ENCODE results near the gene MED26. TPM values are rescaled to one million over a fixed set of nuclear protein-coding genes. Genes with fewer than 3 reads are reported as not detected.

MED26 gene
- total RNA-seq, 6 donors from 2014 or later: 12.6 to 26.5 (median 13.8) TPM

GRCh38 chr19:16566161-16566560 is 61.8 kb downstream of the MED26 start:
- no peak overlapping the region for H3K4me3 ChIP-seq
- no peaks in the 10 kb centered on the region for H3K27me3 ChIP-seq
- DNase-seq: peak in 1 of 2 donors; percentile 54
- peaks cover 8 to 75% (median 45%) of the 10 kb centered on the region in 4 donors for H3K36me3 ChIP-seq
- H3K9me3 ChIP-seq: no peaks in the 10 kb centered on the region
- TF ChIP-seq EP300 (IDR thresholded peaks at IDR 0.05) (no peak), POLR2A (IDR thresholded peaks at IDR 0.05) (no peak), CTCF (IDR thresholded peaks at IDR 0.05) (no peak), POLR2AphosphoS5 (IDR thresholded peaks at IDR 0.05) (peak in 1 of 2 donors; percentile 52)
- WGBS, 2 donors: 63 to 67% methylated on average over 10 of the region's 10 CpGs
- H3K4me1 ChIP-seq: peaks cover 16 to 40% (median 37%) of the 10 kb centered on the region in 4 donors
- ATAC-seq (ENCODE audit: low FRiP score in 2 of 2): no peak
- H3K27ac ChIP-seq: peak overlapping the region in 3 of 4 donors; percentile 50 to 77 (median 54)

GRCh38 chr19:16564842-16565241 is 63.2 kb downstream of the MED26 start:
- DNase-seq (no peak), ATAC-seq (ENCODE audit: low FRiP score in 2 of 2) (no peak)
- 48 to 70% methylated on average over 7 of the region's 7 CpGs for WGBS, 2 donors
- Histone ChIP-seq H3K27ac (peak overlapping the region; percentile 23 to 77 (median 40)), H3K4me1 (peaks cover 7 to 27% (median 24%) of the 10 kb centered on the region in 4 donors), H3K4me3 (no peak overlapping the region), H3K27me3 (no peaks in the 10 kb centered on the region), H3K9me3 (no peaks in the 10 kb centered on the region), H3K36me3 (peaks cover 11 to 86% (median 53%) of the 10 kb centered on the region in 4 donors)
- no peak for TF ChIP-seq CTCF (IDR thresholded peaks at IDR 0.05)
- no peak for TF ChIP-seq POLR2A (IDR thresholded peaks at IDR 0.05)
- no peak for TF ChIP-seq POLR2AphosphoS5 (IDR thresholded peaks at IDR 0.05)
- no peak for TF ChIP-seq EP300 (IDR thresholded peaks at IDR 0.05)

GRCh38 chr19:16562608-16563025 is 65.4 kb downstream of the MED26 start:
- peaks cover 14 to 82% (median 58%) of the 10 kb centered on the region in 4 donors for H3K36me3 ChIP-seq
- no peaks in the 10 kb centered on the region for H3K27me3 ChIP-seq
- DNase-seq (no peak), ATAC-seq (ENCODE audit: low FRiP score in 2 of 2) (no peak)
- no peaks in the 10 kb centered on the region for H3K9me3 ChIP-seq
- TF ChIP-seq CTCF (IDR thresholded peaks at IDR 0.05) (no peak), POLR2A (IDR thresholded peaks at IDR 0.05) (no peak), EP300 (IDR thresholded peaks at IDR 0.05) (no peak), POLR2AphosphoS5 (IDR thresholded peaks at IDR 0.05) (no peak)
- no peak overlapping the region for H3K4me3 ChIP-seq
- no peak overlapping the region for H3K27ac ChIP-seq
- peaks cover 6 to 17% (median 10%) of the 10 kb centered on the region in 4 donors for H3K4me1 ChIP-seq
- WGBS, 2 donors: 93 to 99% methylated on average over 6 of the region's 6 CpGs

- peaks cover 14 to 77% (median 55%) of the 10 kb centered on the region in 4 donors for H3K36me3 ChIP-seq
Observed at GRCh38 chr19:16561382-16561781, 66.6 kb downstream of the MED26 start.

GRCh38 chr19:16559780-16560276 is 68.2 kb downstream of the MED26 start:
- no peaks in the 10 kb centered on the region for H3K27me3 ChIP-seq
- peaks cover 0 to 8% (median 6%) of the 10 kb centered on the region in 4 donors for H3K4me1 ChIP-seq
- no peak overlapping the region for H3K27ac ChIP-seq
- whole genome bisulfite sequencing, 2 donors: 93 to 94% methylated on average over 10 of the region's 10 CpGs
- DNase-seq (no peak), ATAC-seq (ENCODE audit: low FRiP score in 2 of 2) (no peak)
- peaks cover 14 to 75% (median 60%) of the 10 kb centered on the region in 4 donors for H3K36me3 ChIP-seq
- no peaks in the 10 kb centered on the region for H3K9me3 ChIP-seq
- H3K4me3 ChIP-seq: no peak overlapping the region
- TF ChIP-seq CTCF (IDR thresholded peaks at IDR 0.05) (no peak), POLR2A (IDR thresholded peaks at IDR 0.05) (no peak), EP300 (IDR thresholded peaks at IDR 0.05) (no peak), POLR2AphosphoS5 (IDR thresholded peaks at IDR 0.05) (no peak)

More at GRCh38 chr19:16561382-16561781, 66.6 kb downstream of the MED26 start:
- Histone ChIP-seq H3K27me3 (no peaks in the 10 kb centered on the region), H3K9me3 (no peaks in the 10 kb centered on the region), H3K27ac (no peak overlapping the region), H3K4me1 (peaks cover 3 to 13% (median 9%) of the 10 kb centered on the region in 4 donors), H3K4me3 (no peak overlapping the region)
- no peak for TF ChIP-seq POLR2AphosphoS5 (IDR thresholded peaks at IDR 0.05)
- no peak for TF ChIP-seq POLR2A (IDR thresholded peaks at IDR 0.05)
- DNase-seq (no peak), ATAC-seq (ENCODE audit: low FRiP score in 2 of 2) (no peak)
- 85 to 87% methylated on average over 8 of the region's 8 CpGs for WGBS, 2 donors
